ENCODE results near the gene LAMTOR3. TPM values are rescaled to one million over a fixed set of nuclear protein-coding genes. Genes with fewer than 3 reads are reported as not detected.

Gene LAMTOR3
- total and polyA plus RNA-seq, 10 of the 15 experiments (the other 5 are each of a cell fraction or from before 2014, with no cell fraction given) = 30.1 to 120 (median 65.5) TPM

GRCh38 chr4:99894161-99894997 is at the start of gene LAMTOR3 (continued):
- TF ChIP-seq PBX3 (IDR thresholded peaks at IDR 0.05; ENCODE audit: insufficient replicate concordance, low read depth, low read length) (peak; percentile 53), SREBF1 (IDR thresholded peaks at IDR 0.05; ENCODE audit: low read length) (peak; percentile 75), MAX (IDR thresholded peaks at IDR 0.05; ENCODE audit: low read depth, low read length) (peak; percentile 51; the same call in 1 of the 2 replicates), ZBTB40 (IDR thresholded peaks at IDR 0.05; ENCODE audit: borderline replicate concordance) (peak; percentile 90), POU2F2 (IDR thresholded peaks at IDR 0.05; ENCODE audit: borderline replicate concordance, low read depth, low read length) (peak; percentile 47; the same call in 1 of the 3 replicates), SMC3 (IDR thresholded peaks at IDR 0.05; ENCODE audit: borderline replicate concordance, low read length) (no peak), JUND (IDR thresholded peaks at IDR 0.05; ENCODE audit: low read depth, low read length) (no peak; the same call in 1 of the 2 replicates), SP1 (IDR thresholded peaks at IDR 0.05; ENCODE audit: low read depth, low read length) (peak; percentile 49), NR2F1 (conservative IDR thresholded peaks at IDR 0.05) (no peak), STAT1 (conservative IDR thresholded peaks at IDR 0.05) (no peak), PAX5 (IDR thresholded peaks at IDR 0.05; ENCODE audit: borderline replicate concordance, low read depth, low read length) (no peak), JUNB (IDR thresholded peaks at IDR 0.05) (no peak), E4F1 (IDR thresholded peaks at IDR 0.05; ENCODE audit: borderline replicate concordance, partially characterized antibody) (no peak), BHLHE40 (IDR thresholded peaks at IDR 0.05; ENCODE audit: borderline replicate concordance in 1 of 2, low read depth in 2 of 2, low read length in 1 of 2) (peak; percentile 51 to 53; a peak in 2 of 4 replicates), PML (IDR thresholded peaks at IDR 0.05; ENCODE audit: low read length) (peak; percentile 42), CBFB (IDR thresholded peaks at IDR 0.05; ENCODE audit: low read depth) (no peak), FOXK2 (IDR thresholded peaks at IDR 0.05) (no peak), NR2C2 (IDR thresholded peaks at IDR 0.05; ENCODE audit: borderline replicate concordance, control insufficient read depth, insufficient read length, low read depth) (peak; percentile 74), NFIC (IDR thresholded peaks at IDR 0.05; ENCODE audit: low read depth, low read length) (no peak; the same call in 1 of the 2 replicates), USF2 (IDR thresholded peaks at IDR 0.05; ENCODE audit: borderline replicate concordance, low read depth, low read length) (peak; percentile 83), NRF1 (conservative IDR thresholded peaks at IDR 0.05; ENCODE audit: low read depth, low read length) (peak; percentile 55)

Measured in GM12878 (cell line).